DOHH2 (cell line): ENCODE results near the gene TEX14.

Experiments
- H3F3A ChIP-seq: fragments of 200-600 bp; sonication (generic), shearing (Covaris generic); 2 replicates; pipeline ENCODE4 v1.6.0; 2016; ENCODE audit warnings: antibody characterized with exemption, mild to moderate bottlenecking; ENCODE audit not compliant: control insufficient read depth, insufficient read depth
- H3K27ac ChIP-seq: fragments of 200-600 bp; sonication (generic); 2 replicates; pipeline ENCODE4 v1.5.1; 2014; ENCODE audit warnings: low read depth, mild to moderate bottlenecking, low read length, moderate library complexity
- H3K27me3 ChIP-seq: fragments of 200-600 bp; sonication (generic); 2 replicates; pipeline ENCODE4 v1.6.1; 2014; ENCODE audit warnings: mild to moderate bottlenecking, low read length, mixed read lengths; ENCODE audit not compliant: control insufficient read depth
- H3K36me3 ChIP-seq: fragments of 200-600 bp; sonication (generic); 2 replicates; pipeline ENCODE4 v1.6.1; 2014; ENCODE audit warnings: mild to moderate bottlenecking, low read length, moderate library complexity, mixed read lengths; ENCODE audit not compliant: control insufficient read depth
- H3K4me1 ChIP-seq: fragments of 200-600 bp; sonication (generic); 2 replicates; pipeline ENCODE4 v1.6.1; 2014; ENCODE audit warnings: mild to moderate bottlenecking, low read length, mixed read lengths; ENCODE audit not compliant: control insufficient read depth
- H3K4me2 ChIP-seq: fragments of 200-600 bp; sonication (generic); 2 replicates; pipeline ENCODE4 v1.6.0; 2014; ENCODE audit warnings: mild to moderate bottlenecking, low read length, moderate library complexity
- H3K4me3 ChIP-seq: fragments of 200-600 bp; sonication (generic); 2 replicates; pipeline ENCODE4 v1.5.1; 2014; ENCODE audit warnings: mild to moderate bottlenecking, low read length, mixed read lengths
- H3K79me2 ChIP-seq: fragments of 200-600 bp; sonication (generic); 2 replicates; pipeline ENCODE4 v1.6.1; 2014; ENCODE audit warnings: mild to moderate bottlenecking, low read length, mixed read lengths; ENCODE audit not compliant: control insufficient read depth
- H3K9me2 ChIP-seq: fragments of 200-600 bp; sonication (generic); replicated peaks from 2 replicates; pipeline ENCODE4 v1.6.1; 2014; ENCODE audit warnings: mild to moderate bottlenecking, low read length, mixed read lengths; ENCODE audit not compliant: control insufficient read depth
- H3K9me3 ChIP-seq: fragments of 200-600 bp; sonication (generic); 2 replicates; pipeline ENCODE4 v1.6.1; 2014; ENCODE audit warnings: antibody characterized with exemption, low read length, mixed read lengths; ENCODE audit not compliant: control insufficient read depth, insufficient read depth
- H4K20me1 ChIP-seq: fragments of 200-600 bp; sonication (generic); 2 replicates; pipeline ENCODE4 v1.6.0; 2014; ENCODE audit warnings: low read depth, mild to moderate bottlenecking, antibody characterized with exemption, low read length, moderate library complexity; ENCODE audit not compliant: control insufficient read depth, insufficient read depth
- EZH2phosphoT487 ChIP-seq: fragments of 200-600 bp; sonication (generic); IDR thresholded peaks from 2 replicates; pipeline ENCODE4 v1.6.1; 2017; ENCODE audit warnings: borderline replicate concordance, mild to moderate bottlenecking, antibody characterized with exemption, low read length, moderate library complexity, mixed read lengths
- TF ChIP-seq, protein P1 (sequence below): fragments of 200-600 bp; sonication (generic); IDR thresholded peaks from one replicate; pipeline ENCODE4 v1.5.1; 2014; ENCODE audit warnings: antibody characterized with exemption, mild to moderate bottlenecking, low read depth, low read length; ENCODE audit not compliant: poor library complexity, severe bottlenecking

TEX14 gene

GRCh38 chr17:58624751-58625150, 67.1 kb downstream of the TEX14 start:
- H3K4me2 ChIP-seq = no peak overlapping the region
- H3K36me3 ChIP-seq = no peaks in the 10 kb centered on the region
- no peak overlapping the region for H3K4me3 ChIP-seq
- H3F3A ChIP-seq = no peaks in the 10 kb centered on the region
- H3K79me2 ChIP-seq = no peaks in the 10 kb centered on the region
- H3K27me3 ChIP-seq = peaks cover 20% of the 10 kb centered on the region
- H3K4me1 ChIP-seq = no peaks in the 10 kb centered on the region
- H3K9me3 ChIP-seq = no peaks in the 10 kb centered on the region
- H4K20me1 ChIP-seq = no peaks in the 10 kb centered on the region
- no peak overlapping the region for H3K27ac ChIP-seq
- H3K9me2 ChIP-seq = no peaks in the 10 kb centered on the region
- TF ChIP-seq, protein P1, sequence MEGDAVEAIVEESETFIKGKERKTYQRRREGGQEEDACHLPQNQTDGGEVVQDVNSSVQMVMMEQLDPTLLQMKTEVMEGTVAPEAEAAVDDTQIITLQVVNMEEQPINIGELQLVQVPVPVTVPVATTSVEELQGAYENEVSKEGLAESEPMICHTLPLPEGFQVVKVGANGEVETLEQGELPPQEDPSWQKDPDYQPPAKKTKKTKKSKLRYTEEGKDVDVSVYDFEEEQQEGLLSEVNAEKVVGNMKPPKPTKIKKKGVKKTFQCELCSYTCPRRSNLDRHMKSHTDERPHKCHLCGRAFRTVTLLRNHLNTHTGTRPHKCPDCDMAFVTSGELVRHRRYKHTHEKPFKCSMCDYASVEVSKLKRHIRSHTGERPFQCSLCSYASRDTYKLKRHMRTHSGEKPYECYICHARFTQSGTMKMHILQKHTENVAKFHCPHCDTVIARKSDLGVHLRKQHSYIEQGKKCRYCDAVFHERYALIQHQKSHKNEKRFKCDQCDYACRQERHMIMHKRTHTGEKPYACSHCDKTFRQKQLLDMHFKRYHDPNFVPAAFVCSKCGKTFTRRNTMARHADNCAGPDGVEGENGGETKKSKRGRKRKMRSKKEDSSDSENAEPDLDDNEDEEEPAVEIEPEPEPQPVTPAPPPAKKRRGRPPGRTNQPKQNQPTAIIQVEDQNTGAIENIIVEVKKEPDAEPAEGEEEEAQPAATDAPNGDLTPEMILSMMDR = no peak
- TF ChIP-seq EZH2phosphoT487 = no peak

GRCh38 chr17:58621174-58621573, 70.7 kb downstream of the TEX14 start:
- Histone ChIP-seq H3K27ac (no peak overlapping the region), H4K20me1 (no peaks in the 10 kb centered on the region)

GRCh38 chr17:58618336-58618735, 73.5 kb downstream of the TEX14 start:
- no peaks in the 10 kb centered on the region for H3K9me2 ChIP-seq
- no peaks in the 10 kb centered on the region for H3K36me3 ChIP-seq
- no peak overlapping the region for H3K4me3 ChIP-seq
- no peaks in the 10 kb centered on the region for H3K9me3 ChIP-seq
- H3K27ac ChIP-seq = no peak overlapping the region
- no peaks in the 10 kb centered on the region for H3K79me2 ChIP-seq
- no peak for TF ChIP-seq EZH2phosphoT487
- TF ChIP-seq, protein P1 = no peak
- H3K27me3 ChIP-seq = peaks cover 30% of the 10 kb centered on the region
- no peak overlapping the region for H3K4me2 ChIP-seq
- no peaks in the 10 kb centered on the region for H3F3A ChIP-seq
- no peaks in the 10 kb centered on the region for H4K20me1 ChIP-seq
- no peaks in the 10 kb centered on the region for H3K4me1 ChIP-seq

More at GRCh38 chr17:58621174-58621573, 70.7 kb downstream of the TEX14 start:
- no peaks in the 10 kb centered on the region for H3K9me2 ChIP-seq
- H3K27me3 ChIP-seq = peaks cover 30% of the 10 kb centered on the region
- TF ChIP-seq, protein P1 = no peak
- no peak for TF ChIP-seq EZH2phosphoT487
- H3K79me2 ChIP-seq = no peaks in the 10 kb centered on the region
- no peak overlapping the region for H3K4me2 ChIP-seq
- no peaks in the 10 kb centered on the region for H3F3A ChIP-seq
- H3K4me1 ChIP-seq = no peaks in the 10 kb centered on the region
- H3K4me3 ChIP-seq = no peak overlapping the region
- no peaks in the 10 kb centered on the region for H3K36me3 ChIP-seq
- H3K9me3 ChIP-seq = no peaks in the 10 kb centered on the region
